Measurements from ENCODE around the gene TFDP1.

DNA sequence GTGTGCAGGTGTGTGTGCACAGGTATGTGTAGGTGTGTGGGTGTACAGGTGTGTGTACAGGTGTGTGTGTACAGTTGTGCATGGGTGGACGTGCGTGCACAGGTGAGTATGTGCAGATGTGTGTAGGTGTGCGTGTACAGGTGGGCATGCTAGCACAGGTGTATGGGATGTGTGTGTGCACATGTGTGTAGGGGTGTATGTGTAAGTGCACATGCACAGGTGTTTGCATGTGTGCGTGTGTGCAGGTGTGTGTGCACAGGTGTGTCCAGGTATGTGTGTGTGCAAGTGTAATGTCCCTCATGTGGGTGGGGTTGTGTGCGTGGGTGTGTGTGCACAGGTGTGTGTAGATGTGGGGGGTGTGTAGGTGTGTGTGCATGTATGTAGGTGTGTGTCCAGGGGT is 27.5 kb upstream of the TFDP1 start:
- TF ChIP-seq POLR2A (IDR thresholded peaks at IDR 0.05) = no peak
- TF ChIP-seq, protein P1, sequence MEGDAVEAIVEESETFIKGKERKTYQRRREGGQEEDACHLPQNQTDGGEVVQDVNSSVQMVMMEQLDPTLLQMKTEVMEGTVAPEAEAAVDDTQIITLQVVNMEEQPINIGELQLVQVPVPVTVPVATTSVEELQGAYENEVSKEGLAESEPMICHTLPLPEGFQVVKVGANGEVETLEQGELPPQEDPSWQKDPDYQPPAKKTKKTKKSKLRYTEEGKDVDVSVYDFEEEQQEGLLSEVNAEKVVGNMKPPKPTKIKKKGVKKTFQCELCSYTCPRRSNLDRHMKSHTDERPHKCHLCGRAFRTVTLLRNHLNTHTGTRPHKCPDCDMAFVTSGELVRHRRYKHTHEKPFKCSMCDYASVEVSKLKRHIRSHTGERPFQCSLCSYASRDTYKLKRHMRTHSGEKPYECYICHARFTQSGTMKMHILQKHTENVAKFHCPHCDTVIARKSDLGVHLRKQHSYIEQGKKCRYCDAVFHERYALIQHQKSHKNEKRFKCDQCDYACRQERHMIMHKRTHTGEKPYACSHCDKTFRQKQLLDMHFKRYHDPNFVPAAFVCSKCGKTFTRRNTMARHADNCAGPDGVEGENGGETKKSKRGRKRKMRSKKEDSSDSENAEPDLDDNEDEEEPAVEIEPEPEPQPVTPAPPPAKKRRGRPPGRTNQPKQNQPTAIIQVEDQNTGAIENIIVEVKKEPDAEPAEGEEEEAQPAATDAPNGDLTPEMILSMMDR (IDR thresholded peaks at IDR 0.05) = no peak

All from transverse colon (tissue), 3 donors.